ENCODE data around the gene FAM50B.

DNA sequence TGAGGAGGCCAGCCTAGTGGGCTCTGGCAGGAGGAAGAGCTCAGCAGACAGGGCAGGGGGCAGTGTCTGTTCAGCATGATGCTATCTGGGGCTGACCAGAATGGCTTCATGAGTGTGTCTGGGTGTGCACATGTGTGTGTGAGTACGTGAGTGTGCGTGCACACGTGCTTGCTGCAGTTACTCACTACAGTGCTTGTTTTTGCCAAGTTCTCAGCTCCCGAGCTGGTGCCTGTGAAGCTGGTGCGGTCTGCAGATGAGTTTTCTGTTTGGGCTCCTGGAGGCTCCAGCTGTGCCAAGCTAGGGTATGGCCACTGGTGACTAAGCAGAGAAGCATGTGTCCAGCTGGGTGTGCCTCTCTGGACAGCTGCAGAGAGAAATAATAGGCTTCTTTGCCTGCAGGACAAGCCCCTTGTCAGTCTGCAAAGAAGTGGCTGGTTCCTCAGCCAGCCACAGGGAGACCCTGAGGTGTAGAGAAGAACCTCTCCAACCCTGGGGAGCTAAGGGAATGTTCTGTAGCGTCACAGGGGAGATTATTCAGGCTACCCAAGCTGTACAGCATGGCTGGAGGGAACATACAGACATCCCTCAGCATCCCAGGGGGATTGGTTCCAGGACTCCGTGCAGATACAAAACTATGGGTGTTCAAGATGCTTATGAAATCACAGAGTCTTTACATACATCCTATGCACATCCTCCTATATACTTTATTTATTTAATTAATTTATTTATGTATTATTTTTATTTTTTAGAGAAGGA is 40.2 kb upstream of the FAM50B start:
- no peak for TF ChIP-seq POLR2A (IDR thresholded peaks at IDR 0.05)
- TF ChIP-seq, protein P1, sequence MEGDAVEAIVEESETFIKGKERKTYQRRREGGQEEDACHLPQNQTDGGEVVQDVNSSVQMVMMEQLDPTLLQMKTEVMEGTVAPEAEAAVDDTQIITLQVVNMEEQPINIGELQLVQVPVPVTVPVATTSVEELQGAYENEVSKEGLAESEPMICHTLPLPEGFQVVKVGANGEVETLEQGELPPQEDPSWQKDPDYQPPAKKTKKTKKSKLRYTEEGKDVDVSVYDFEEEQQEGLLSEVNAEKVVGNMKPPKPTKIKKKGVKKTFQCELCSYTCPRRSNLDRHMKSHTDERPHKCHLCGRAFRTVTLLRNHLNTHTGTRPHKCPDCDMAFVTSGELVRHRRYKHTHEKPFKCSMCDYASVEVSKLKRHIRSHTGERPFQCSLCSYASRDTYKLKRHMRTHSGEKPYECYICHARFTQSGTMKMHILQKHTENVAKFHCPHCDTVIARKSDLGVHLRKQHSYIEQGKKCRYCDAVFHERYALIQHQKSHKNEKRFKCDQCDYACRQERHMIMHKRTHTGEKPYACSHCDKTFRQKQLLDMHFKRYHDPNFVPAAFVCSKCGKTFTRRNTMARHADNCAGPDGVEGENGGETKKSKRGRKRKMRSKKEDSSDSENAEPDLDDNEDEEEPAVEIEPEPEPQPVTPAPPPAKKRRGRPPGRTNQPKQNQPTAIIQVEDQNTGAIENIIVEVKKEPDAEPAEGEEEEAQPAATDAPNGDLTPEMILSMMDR (IDR thresholded peaks at IDR 0.05 in 4 of 5, conservative IDR thresholded peaks at IDR 0.05 in 1 of 5) = peak in 1 of 5 experiments; percentile 15

All from gastrocnemius medialis (tissue), 4 donors.